ENCODE results near the gene ZNF474.

ZNF474 gene

DNA sequence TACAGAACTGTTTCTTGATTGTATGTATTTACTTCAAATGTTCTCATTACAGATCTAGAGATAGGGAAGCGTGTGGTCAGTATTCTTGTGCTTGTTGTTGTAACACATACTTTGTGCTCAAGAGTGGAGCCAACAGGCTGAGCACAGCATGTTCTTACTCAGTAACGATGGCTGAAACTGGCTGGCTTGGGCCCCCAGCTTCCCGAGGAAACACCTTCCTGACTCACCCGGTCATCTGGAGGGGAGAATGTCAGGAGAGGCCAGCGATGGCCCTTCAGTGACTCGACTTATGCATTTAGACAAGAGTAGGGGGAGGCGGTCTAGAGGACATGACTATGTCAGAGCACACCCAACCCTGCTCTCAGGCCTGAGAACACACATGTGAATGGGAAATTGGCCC, 25.6 kb downstream of the ZNF474 start:
- DNase-seq, result no peak

DNA sequence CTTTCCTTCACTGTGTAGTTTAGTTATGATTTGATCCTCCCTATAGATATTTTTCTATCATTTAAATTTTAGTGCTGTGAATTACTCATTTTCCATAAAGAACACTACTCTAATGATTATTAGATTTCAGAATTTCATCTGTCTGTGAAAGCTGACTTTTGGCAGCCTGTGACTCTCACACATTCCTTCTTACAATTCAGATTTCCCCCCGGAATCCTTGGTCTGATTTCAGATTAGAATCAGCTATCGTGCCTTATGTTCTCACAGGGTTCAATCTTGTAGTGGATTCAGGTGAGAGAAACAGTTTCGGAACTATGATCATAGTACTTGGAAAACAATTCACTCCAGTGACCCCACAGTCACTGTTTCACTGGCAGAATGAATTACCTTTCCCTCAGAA, 26.2 kb downstream of the ZNF474 start:
- DNase-seq, result no peak

DNA sequence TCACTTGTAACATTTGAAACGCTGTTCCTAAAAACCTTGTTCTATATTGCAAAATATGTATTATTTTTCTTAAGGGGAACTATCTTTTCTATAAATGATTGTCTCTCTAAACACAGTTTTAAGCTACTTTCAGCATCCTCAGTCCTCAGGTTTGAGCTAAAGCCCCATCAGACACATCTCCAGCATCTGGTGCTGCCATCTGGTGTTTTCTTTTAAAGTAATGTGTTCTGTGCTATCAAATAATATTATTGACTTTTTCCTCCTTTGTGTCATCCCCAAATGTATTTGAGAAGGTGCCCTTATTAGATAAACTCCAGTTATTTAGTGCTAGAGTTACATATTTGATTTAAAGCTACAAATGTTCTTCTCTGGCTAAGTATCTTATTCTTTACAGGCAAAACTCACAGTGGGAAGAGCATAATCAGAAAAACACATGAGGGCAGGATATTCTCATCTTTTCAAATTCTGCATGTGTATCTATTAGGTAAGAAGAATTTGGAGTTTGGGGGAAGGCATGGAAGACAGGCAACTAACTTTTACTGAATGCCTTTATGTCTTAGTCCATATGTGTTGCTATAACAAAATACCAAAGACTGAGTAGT, 27.5 kb downstream of the ZNF474 start:
- peak in 2 of 6 experiments; percentile 18 to 22 for DNase-seq

DNA sequence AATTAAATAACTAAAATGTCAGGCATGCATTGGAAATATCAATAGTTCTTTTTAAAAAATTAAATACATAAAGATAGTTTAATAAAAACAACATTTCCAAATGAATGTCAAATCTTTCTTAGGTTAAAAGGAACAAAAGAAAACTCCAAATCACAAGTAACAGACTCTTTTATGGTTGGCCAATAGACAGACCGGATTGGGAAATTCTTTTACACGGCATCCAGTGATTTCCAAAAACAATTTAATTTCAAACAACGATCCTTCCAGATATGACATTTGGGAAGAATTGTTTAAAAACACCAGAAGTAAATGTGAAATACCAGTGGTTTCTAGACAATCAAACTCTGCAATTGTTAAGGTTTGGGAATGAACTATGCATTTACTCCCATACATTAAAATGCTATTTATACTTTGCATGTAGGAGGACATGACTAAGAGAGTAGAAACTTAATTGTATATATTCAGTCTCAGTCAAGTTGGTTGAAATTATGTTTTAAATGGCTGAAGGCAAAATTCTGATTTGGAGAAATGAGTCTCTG, 32.8 kb downstream of the ZNF474 start:
- no peak for DNase-seq

DNA sequence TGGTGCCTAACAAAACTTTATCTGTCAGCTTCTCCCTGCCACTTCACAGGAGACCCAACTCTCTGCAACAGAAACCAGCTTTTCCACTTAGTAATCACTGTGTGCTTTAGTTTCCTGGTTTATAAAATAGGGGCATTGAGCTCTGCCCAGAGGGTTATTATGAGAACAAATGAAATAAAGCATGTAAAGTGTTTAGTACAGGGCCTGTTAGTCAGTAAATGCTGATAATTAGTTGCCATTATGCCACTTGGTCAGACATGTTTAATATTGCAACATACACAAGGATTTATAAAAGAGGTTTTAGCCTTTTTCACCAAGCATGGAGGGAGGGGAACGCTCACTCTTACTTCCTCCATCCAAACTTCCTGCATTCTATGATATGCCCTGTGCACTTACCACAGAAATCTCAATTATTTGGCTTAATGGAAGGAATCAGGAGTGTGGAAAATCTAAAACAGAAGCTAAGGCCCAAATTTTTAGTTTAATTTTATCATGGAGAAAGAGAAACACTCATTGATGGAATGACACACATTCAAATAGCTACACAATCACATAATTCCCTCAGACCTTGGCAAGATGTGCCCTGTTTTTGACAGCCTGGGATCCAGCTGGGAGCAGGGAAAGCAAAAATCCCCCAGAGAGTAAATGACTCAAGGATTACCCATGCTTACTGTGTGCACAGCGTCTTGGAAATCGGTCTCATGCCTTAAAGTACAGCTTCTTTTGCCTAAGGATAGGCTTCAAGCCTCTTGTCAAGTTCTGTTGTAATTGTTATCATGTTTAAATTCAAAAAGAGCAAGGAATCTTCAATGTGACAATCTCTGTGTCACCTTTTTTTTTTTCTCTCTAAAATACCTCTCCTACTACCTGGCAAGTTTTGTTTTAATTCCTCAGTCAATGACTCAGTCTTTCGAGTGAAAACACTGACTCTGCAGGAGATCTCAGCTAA, 34.0 kb downstream of the ZNF474 start:
- no peak for DNase-seq

DNA sequence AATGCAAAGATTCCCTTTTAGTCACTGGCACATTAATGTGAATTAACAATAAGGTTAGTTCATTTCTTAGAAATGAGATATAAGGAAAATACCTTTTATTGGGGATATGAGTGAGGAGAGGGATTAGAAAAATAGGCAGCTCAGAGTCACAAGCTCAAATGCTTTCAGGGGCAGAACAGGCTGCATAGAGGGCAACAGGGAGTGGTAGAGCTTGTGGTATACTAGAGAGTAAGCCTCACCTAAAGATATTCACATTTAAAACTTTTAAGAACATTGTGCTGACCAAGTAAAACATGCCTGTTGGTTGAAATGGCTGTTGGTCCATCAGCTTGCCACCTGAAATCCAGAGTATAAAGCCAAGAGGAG, 34.7 kb downstream of the ZNF474 start:
- DNase-seq, result no peak

DNA sequence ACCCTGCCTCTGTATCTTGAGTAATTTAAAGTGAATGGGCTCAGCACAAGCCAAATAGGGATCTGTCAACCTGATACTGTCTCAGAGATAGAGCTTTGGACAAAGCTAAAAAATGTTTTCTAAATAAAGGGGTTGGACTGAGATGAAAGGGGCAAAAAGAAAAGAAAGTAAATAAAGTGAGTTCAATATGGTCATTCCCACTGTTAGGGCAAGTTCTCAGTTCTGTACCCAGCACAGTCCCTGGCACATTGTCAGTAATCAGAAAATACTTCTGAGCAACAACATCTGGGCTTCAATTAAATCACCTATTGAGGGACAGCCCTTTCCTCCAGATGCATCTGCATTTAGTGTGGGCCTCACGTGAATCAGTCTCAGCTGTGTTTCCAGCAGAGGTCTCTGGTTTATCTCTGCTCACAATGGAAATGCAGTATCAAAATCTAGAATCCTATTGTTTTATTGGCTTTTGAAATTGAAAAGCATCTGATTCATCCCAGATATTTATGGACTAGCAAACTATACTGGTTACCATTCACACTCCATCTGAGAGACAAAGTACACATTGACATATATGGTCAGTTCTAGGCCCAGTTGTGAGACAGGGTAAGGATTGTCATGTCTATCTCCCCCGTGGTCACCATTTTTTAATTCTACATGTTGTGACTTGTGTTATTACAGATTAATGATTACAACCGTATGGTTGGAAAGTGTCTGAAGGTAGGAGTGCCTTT, 35.6 kb downstream of the ZNF474 start:
- no peak for DNase-seq

DNA sequence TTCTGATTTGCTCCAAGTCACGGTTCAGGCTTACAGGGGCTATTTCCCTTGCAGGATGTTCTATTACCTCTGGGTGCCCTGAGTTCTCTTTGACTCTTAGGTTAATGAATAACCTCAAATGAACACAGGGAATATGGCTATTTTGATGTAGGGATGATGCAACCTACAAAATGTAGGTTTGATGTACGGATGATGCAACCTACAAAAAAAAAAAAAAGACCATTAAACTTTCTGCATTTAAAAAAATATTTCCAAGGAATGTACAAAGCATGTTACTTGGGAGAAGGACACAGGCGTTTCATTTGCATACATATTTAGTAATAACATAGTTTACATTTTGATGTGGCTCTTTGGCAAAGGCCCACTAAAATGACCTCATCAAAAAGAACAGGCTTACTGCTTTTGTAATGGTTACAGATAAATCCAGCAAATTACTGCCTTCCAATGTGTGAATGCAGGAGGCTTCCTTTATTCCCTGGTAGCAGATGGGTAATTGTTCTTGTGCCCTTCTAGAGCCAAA, 36.3 kb downstream of the ZNF474 start:
- no peak for DNase-seq

DNA sequence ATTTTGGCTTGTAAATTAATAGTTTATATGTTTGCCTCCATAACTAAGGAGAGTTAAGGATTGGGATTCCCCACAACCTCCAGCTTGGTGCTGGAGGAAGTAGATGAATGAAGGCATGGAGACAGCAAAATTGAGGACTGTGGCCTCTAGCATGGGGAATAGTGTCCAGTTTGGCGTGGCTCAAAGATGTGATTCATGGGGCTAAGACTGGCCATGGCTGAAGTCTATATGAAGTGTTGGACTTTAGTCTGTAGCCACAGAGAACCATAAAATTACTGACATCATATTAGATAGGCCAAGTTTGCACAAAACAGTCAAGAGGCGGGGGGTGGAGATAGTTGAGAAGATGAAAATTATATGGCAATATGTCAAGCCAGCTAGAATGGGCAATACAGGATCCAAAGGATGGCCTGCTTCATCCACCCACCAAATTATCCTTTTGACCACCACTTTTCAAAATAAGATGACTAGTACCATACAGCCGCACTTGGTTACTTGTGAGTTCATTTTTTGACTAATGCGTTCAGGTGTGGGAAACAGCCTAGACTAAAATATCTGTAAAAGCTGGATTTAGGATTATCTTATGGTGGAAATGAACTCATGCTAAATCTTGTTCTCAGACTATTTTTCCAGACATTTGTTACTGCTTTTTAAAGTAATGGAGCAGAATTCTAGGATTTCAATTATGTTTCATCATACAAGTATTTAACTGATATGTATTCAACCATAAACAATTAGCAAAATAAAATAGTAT, 40.2 kb downstream of the ZNF474 start:
- DNase-seq, result no peak

DNA sequence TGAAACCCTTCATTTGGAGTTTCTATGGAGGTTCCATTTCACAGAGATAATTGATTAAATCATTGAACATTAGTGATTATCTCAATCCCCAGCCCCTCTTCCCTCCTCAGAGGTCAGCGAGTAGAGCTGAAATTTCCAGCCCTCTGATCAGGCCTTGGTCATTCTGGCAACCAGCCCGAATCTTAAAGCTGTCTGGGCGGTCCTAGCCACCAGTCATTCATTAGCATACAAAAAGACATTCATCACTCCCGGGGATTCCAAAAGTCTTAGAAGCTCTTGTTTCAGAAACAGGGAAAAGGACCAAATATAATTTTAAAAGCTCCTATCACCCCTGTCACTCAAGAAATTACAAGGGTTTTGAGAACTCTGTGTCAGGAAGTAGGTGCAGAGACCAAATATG, 41.3 kb downstream of the ZNF474 start:
- no peak for DNase-seq

DNA sequence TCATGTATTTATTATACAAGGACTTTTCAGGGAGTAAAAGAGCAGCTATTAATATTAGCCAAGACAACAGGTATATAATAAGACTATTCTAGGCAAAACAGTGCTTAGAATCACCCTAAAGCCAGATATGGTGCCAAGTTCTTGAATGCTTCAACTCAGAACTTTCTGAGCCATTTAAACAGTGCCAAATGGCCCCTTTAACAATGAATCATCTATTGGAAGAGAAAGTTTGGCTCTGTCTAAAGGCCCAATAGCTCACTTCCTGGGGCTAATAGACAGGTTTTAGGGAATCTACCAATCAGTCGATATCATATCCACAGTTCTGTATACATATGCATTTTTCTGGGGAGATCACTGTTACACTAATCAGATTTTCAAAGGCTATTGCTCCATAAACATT, 42.9 kb downstream of the ZNF474 start:
- DNase-seq, result no peak

DNA sequence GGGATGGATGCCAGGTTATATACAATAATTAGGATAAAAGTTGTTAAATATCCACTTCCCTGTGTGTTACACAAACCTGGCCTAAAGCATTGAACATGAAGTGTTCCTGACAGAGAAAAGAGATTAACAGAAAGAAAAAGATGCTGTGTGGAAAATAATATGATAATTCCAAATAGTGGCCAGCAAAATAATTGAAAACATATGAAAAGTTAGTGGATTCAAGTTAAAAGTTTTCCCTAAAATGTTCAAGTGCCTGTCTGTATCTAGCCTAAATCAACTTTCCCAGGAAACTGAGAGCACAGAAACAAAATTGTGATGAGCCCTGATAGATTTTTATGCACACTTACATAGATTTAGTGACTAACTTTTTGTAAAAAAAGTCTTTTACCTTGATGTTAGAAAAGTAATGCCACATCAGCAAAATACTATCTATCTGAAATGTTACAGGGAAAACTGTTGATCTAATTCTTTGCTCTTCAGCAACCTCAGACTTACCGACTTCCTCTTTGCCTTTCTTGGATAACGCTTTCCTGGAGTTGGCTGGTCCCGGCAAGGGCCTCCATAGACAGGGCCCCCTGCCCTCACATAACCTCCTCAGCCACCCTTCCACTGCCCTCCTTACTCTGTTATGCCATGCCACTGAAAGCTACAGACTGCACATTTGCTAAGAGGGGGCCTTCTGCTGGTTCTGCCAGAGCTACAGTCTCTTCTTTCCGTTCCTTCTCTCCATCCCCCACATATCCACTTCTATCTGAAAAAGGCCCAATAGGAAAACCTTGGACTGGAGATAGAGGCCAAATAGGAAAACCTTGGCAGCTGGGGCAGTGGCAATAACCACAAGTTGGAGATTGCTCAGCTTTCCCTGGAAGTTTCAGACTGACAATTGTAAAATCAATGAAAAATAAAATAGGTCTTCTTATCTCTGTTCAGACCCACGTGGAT, 44.4 kb downstream of the ZNF474 start:
- no peak for DNase-seq

DNA sequence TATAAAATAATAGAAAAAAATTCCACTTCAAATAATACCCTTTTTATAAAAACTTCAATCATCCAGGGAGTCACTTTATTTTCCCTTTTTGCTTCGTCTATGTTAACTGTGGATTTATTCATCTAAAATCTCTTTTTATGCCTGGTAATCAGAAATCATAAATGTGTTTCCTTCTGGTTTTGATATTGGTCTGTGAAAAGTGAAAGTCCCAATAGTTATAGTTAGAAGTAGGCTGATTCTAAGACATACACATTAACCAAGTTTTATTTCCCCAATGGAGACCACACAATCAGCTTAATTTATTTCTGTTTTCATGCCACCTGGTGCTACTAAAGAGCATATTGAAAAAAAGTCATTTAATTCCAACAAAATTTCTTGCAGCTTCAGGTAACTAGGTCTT, 45.7 kb downstream of the ZNF474 start:
- no peak for DNase-seq

DNA sequence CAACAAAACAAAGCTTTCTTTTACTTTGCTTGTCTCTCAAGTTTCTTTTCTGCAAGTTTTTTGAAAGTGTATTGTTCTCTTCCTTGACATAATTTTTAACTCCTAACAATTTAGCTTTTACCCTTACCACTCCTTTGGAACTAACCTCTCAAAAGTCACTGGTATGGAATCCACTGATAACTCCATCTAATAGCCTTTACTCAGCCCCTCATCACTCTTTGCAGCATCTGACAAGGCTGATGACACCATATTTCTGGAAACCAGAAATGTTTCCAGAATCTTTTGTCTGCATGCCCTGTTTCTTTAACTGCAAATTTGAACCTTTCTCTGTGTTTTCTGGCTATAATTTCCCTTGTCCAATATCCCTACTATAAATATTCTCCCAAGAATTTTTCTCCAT, 46.5 kb downstream of the ZNF474 start:
- no peak for DNase-seq

DNA sequence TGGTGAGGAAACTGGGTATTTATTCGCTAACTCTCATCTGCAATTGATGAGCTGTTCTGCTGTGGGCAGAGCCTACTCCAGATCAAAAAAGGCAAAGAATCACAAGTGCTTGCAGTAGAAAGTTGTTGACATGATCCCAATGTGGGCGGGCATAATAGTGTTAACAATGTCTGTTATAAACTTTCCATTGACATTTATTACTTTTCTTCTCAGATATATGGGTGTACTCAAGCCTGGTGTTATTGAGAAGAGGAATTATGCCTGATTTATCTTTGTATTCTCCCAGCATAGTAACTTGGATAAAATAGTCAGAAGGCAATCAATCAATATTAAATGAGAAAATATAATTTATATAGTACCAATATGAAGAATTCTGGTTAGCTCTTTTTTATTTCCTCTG, 47.8 kb downstream of the ZNF474 start:
- DNase-seq, result no peak

DNA sequence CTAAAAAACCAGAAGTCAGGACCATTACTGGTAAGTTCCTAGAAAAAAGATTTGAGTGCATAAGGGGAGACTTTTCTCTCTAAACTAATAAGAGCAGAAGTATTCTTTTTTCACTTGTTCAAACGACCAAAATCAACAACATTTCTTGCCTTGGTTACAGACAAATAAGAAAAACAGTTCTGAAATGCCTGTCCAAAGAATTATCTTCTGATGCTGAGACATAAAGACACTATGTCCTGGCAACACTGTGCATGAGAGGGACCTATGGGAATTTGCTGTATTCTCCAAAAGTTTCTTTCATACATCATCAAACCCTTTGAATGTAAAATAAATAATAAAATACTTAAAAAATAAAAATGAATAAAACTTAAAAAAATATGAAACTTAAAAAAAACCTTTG, 50.4 kb downstream of the ZNF474 start:
- DNase-seq, result no peak

DNA sequence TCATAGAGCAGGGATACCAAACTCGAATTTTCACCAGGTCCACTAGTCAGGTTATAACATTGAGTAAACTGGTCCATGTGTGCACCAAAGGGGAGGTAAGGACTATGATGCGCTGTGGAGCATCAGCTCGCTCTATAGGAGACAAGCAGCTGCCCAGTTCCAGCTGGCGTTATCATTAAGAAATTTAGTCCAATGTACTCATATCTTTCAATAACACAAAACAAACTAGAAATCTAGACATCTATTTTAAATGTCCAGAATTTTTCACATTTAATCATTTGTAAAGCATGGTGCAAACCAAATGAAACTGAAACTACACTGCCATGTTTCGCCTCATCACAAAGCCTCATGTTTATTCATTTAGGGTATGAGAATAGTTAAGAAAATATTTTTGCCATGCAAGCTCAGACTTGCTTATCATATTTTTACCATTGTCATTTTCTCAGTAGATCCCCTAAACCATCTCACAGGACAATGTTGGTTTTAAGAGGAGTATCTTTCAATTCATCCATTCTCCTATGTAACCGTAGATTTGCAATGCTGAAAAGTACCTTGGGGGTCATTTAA, 50.9 kb downstream of the ZNF474 start:
- DNase-seq, result no peak

DNA sequence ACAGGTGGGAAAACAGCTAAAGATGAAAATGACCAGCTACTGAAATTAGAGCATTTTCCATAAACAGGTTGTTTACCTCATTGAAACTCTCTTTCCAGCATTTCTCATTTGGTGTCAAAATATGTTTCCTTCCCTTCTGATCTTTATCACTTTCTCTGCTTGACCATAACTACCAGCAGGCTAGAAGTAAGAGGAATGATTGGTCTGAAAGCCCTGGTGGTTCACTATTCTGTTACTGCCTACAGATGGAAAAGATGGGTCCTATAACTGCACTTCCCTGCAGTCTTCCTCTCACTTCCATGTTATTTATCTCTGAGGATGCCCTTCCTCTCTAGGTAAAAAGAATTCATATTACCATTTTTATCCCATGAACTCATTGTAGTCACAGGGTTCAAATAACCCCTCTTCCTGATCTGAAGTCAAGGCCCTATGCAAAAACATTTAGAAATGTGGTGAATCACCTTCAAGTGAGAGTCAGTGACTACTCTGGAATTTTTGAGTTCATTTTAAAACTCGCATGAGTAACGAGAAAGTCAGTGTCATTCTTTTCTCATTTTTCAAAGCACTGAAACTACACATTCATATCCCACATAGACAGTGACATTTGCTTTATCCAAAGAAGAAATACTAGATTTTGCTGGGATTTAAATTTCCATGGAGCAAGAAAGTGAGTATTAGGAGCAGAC, 51.7 kb downstream of the ZNF474 start:
- no peak for DNase-seq

DNA sequence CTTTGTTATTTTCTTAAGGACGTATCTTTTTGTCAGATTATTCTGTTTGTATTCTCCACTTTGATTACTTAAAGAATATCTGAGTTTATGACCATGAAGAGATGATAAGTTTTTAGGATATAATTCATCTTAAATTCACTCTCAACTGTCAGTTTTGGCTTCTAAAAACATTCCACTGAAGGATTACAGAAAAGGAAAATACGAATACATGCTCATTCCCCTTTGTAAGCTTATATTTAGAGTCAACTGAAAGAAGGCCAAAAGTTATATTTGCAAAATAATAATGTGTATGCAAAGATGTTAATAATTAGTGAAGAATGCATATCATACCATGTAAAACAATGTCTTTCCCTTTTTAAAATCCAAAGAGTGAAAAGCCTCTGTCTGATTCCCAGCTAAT, 52.5 kb downstream of the ZNF474 start:
- no peak for DNase-seq

DNA sequence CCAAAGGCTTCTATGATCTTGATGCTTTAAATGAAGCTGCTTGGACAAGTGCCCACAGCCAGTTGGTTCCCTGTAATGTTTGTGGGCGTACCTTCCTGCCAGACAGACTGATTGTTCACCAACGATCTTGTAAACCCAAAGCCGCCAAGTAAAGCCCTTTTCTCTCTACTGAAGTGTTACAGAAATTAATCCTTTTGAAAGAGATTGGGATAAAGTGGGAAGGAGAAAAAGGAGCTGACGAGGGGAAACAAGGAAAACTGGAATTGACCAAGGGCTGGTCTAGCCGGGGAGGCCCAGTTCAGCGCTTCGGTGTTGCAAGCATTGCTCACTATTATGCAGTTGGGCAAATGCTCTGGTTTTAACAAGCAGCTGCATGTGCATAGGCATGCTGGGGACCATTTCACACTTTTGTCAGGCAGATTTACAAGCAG, 53.2 kb downstream of the ZNF474 start:
- DNase-seq, result no peak
